GM23338 (cell line): Measurements from ENCODE around the gene ARHGAP9. TPM values are rescaled to one million over a fixed set of nuclear protein-coding genes. Genes with fewer than 3 reads are reported as not detected.

Experiments used
- ATAC-seq: fragments of 200-7000 bp; cut with Tn5 transposase; 3 replicates; pipeline ENCODE4 v1.9.1; 2020
- DNase-seq: peaks from one replicate; pipeline ENCODE4 v3.0.0-alpha.2; 2015; ENCODE audit warnings: low spot score
- H2AFZ ChIP-seq: fragments of 200-600 bp; sonication (generic); 2 replicates; pipeline ENCODE4 v1.8.0; 2016; ENCODE audit warnings: antibody characterized with exemption, mild to moderate bottlenecking, moderate library complexity
- H3F3A ChIP-seq: fragments of 200-600 bp; sonication (generic); replicated peaks from 2 replicates; pipeline ENCODE4 v1.8.0; 2017; ENCODE audit warnings: antibody characterized with exemption, mixed run types, low read depth
- H3K27ac ChIP-seq: fragments of 200-600 bp; sonication (generic); 2 replicates; pipeline ENCODE4 v1.6.1; 2016; ENCODE audit warnings: low read depth
- H3K27me3 ChIP-seq: fragments of 200-600 bp; sonication (generic); 2 replicates; pipeline ENCODE4 v1.8.0; 2016; ENCODE audit warnings: mild to moderate bottlenecking, mixed run types, moderate library complexity; ENCODE audit not compliant: insufficient read depth
- H3K36me3 ChIP-seq: fragments of 200-600 bp; sonication (generic); 2 replicates; pipeline ENCODE4 v1.8.0; 2016; ENCODE audit warnings: mild to moderate bottlenecking; ENCODE audit not compliant: insufficient read depth
- H3K4me1 ChIP-seq: fragments of 200-600 bp; sonication (generic); 2 replicates; pipeline ENCODE4 v1.8.0; 2016; ENCODE audit warnings: mild to moderate bottlenecking, moderate library complexity; ENCODE audit not compliant: insufficient read depth
- H3K4me2 ChIP-seq: fragments of 200-600 bp; sonication (generic); 2 replicates; pipeline ENCODE4 v1.7.1; 2017; ENCODE audit warnings: mixed run types
- H3K4me3 ChIP-seq: fragments of 200-600 bp; sonication (generic); 2 replicates; pipeline ENCODE4 v1.6.1; 2016; ENCODE audit warnings: mixed run types
- H3K79me2 ChIP-seq: fragments of 200-600 bp; sonication (generic); replicated peaks from 2 replicates; pipeline ENCODE4 v1.8.0; 2017; ENCODE audit warnings: mild to moderate bottlenecking; ENCODE audit not compliant: insufficient read depth
- H3K9me2 ChIP-seq: fragments of 200-600 bp; sonication (generic); 2 replicates; pipeline ENCODE4 v1.8.0; 2017; ENCODE audit not compliant: insufficient read depth
- H4K20me1 ChIP-seq: fragments of 200-600 bp; sonication (generic); replicated peaks from 2 replicates; pipeline ENCODE4 v1.8.0; 2017; ENCODE audit warnings: mild to moderate bottlenecking; ENCODE audit not compliant: insufficient read depth
- H3K27ac Mint-ChIP-seq: 2 replicates; pipeline ENCODE4 v1.8.0; 2020; ENCODE audit warnings: inconsistent platforms, mild to moderate bottlenecking, moderate library complexity, mixed read lengths
- H3K27me3 Mint-ChIP-seq: 3 replicates; pipeline ENCODE4 v1.8.0; 2022; ENCODE audit warnings: low read depth, mild to moderate bottlenecking, moderate library complexity, mixed read lengths, inconsistent platforms; ENCODE audit not compliant: insufficient read depth, poor library complexity
- H3K36me3 Mint-ChIP-seq: 3 replicates; pipeline ENCODE4 v1.8.0; 2021; ENCODE audit warnings: low read depth, mild to moderate bottlenecking, inconsistent platforms, moderate library complexity, mixed read lengths
- H3K4me1 Mint-ChIP-seq: 3 replicates; pipeline ENCODE4 v1.8.0; 2020; ENCODE audit warnings: mild to moderate bottlenecking, inconsistent platforms, mixed read lengths
- H3K4me3 Mint-ChIP-seq: 3 replicates; pipeline ENCODE4 v1.8.0; 2021; ENCODE audit warnings: moderate library complexity, mild to moderate bottlenecking, inconsistent platforms, mixed read lengths
- H3K9me3 Mint-ChIP-seq: 3 replicates; pipeline ENCODE4 v1.8.0; 2020; ENCODE audit warnings: moderate library complexity, mild to moderate bottlenecking, inconsistent platforms, mixed read lengths
- ETS1 ChIP-seq: IDR thresholded peaks from 2 replicates; pipeline ENCODE4 v1.6.1; 2016; ENCODE audit warnings: antibody characterized with exemption
- EZH2phosphoT487 ChIP-seq: fragments of 200-600 bp; sonication (generic); IDR thresholded peaks from one replicate; pipeline ENCODE4 v1.8.1; 2018; ENCODE audit warnings: antibody characterized with exemption; ENCODE audit not compliant: unreplicated experiment
- REST ChIP-seq: IDR thresholded peaks from one replicate; pipeline ENCODE4 v1.6.1; 2018; ENCODE audit warnings: antibody characterized with exemption; ENCODE audit not compliant: unreplicated experiment
- ZNF331 ChIP-seq: fragments of 250-450 bp; sonication (Bioruptor Pico); IDR thresholded peaks from 2 replicates; pipeline ENCODE4 v1.5.0; 2020; ENCODE audit warnings: low read depth, mild to moderate bottlenecking, moderate library complexity
- polyA plus RNA-seq: library from polyadenylated mRNA; unstranded; fragments of >200 nt; fragmentation: Nextera tagmentation; extraction: Ambion mirVana; gene quantifications from 2 replicates; pipeline ENCODE4 v1.2.1, GENCODE V29; 2016
- total RNA-seq: library from RNA; depleted of rRNA; stranded (reverse); fragments of >200 nt; shearing (Covaris generic); gene quantifications from 2 replicates; pipeline ENCODE4 v1.2.3, GENCODE V29; 2014

The ARHGAP9 gene
- total and polyA plus RNA-seq, 2 experiments from 2014 or later: 4.5 to 7.1 TPM

GRCh38 chr12:57465030-57465746, 14.5 kb downstream of the ARHGAP9 start (continued):
- TF ChIP-seq REST (no peak), EZH2phosphoT487 (no peak), ZNF331 (CRISPR knock-in tag) (no peak)

- Histone ChIP-seq H3K4me1 (peaks cover 5% of the 10 kb centered on the region), H3K79me2 (peaks cover 4% of the 10 kb centered on the region), H3F3A (peaks cover 19% of the 10 kb centered on the region), H3K27me3 (no peaks in the 10 kb centered on the region), H3K4me3 (no peak overlapping the region), H4K20me1 (no peaks in the 10 kb centered on the region; the same call in 1 of the 2 replicates), H3K4me2 (no peak overlapping the region), H3K27ac (no peak overlapping the region), H3K36me3 (no peaks in the 10 kb centered on the region), H2AFZ (no peak overlapping the region), H3K9me2 (no peaks in the 10 kb centered on the region)
- TF ChIP-seq REST (no peak), ETS1 (no peak)
- DNase-seq (no peak), ATAC-seq (no peak)
- H3K27me3 Mint-ChIP-seq: peaks cover 28% of the 10 kb centered on the region
- H3K4me3 Mint-ChIP-seq: no peak overlapping the region
- H3K36me3 Mint-ChIP-seq: peaks cover 13% of the 10 kb centered on the region; the same call in 1 of the 3 replicates
- H3K9me3 Mint-ChIP-seq: no peaks in the 10 kb centered on the region; the same call in 2 of the 3 replicates
- H3K4me1 Mint-ChIP-seq: peaks cover 14% of the 10 kb centered on the region
- no peak overlapping the region for H3K27ac Mint-ChIP-seq
These were observed 15.1 kb downstream of the ARHGAP9 start for GRCh38 chr12:57464569-57464968.
